ENCODE measurements around the gene TLE6. TPM values are rescaled to one million over a fixed set of nuclear protein-coding genes. Genes with fewer than 3 reads are reported as not detected.

Gene TLE6
- total and polyA plus RNA-seq, 2 of the 13 experiments (the other 11 are each of a cell fraction or from before 2014, with no cell fraction given) = 0.24 to 5.5 TPM

GRCh38 chr19:2950286-2951124 is 26.9 kb upstream of the TLE6 start (continued):
- TF ChIP-seq, protein P1, sequence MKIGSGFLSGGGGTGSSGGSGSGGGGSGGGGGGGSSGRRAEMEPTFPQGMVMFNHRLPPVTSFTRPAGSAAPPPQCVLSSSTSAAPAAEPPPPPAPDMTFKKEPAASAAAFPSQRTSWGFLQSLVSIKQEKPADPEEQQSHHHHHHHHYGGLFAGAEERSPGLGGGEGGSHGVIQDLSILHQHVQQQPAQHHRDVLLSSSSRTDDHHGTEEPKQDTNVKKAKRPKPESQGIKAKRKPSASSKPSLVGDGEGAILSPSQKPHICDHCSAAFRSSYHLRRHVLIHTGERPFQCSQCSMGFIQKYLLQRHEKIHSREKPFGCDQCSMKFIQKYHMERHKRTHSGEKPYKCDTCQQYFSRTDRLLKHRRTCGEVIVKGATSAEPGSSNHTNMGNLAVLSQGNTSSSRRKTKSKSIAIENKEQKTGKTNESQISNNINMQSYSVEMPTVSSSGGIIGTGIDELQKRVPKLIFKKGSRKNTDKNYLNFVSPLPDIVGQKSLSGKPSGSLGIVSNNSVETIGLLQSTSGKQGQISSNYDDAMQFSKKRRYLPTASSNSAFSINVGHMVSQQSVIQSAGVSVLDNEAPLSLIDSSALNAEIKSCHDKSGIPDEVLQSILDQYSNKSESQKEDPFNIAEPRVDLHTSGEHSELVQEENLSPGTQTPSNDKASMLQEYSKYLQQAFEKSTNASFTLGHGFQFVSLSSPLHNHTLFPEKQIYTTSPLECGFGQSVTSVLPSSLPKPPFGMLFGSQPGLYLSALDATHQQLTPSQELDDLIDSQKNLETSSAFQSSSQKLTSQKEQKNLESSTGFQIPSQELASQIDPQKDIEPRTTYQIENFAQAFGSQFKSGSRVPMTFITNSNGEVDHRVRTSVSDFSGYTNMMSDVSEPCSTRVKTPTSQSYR (CRISPR knock-in tag; IDR thresholded peaks at IDR 0.05; ENCODE audit: borderline replicate concordance) = peak; percentile 37; the same call in 1 of the 2 replicates
- TF ChIP-seq ZNF12 (CRISPR knock-in tag; IDR thresholded peaks at IDR 0.05) = no peak
- TF ChIP-seq CREM (IDR thresholded peaks at IDR 0.05) = peak; percentile 87
- 0 out of 2 replicates have a peak, but pooled peaks have one; percentile 27 for TF ChIP-seq CREM (CRISPR knock-in tag; IDR thresholded peaks at IDR 0.05)
- TF ChIP-seq CBX5 (CRISPR knock-in tag; IDR thresholded peaks at IDR 0.05; ENCODE audit: borderline replicate concordance) = 0 out of 2 replicates have a peak, but pooled peaks have one; percentile 59
- TF ChIP-seq ZNF709 (CRISPR knock-in tag; IDR thresholded peaks at IDR 0.05) = no peak
- TF ChIP-seq ZNF501 (CRISPR knock-in tag; IDR thresholded peaks at IDR 0.05) = peak; percentile 94
- TF ChIP-seq TOPORS (CRISPR knock-in tag; IDR thresholded peaks at IDR 0.05) = no peak
- no peak for TF ChIP-seq SNRNP70 (IDR thresholded peaks at IDR 0.05; ENCODE audit: low read depth, low read length)
- TF ChIP-seq ZNF75D (CRISPR knock-in tag; IDR thresholded peaks at IDR 0.05; ENCODE audit: borderline replicate concordance) = no peak
- TF ChIP-seq KDM5B (CRISPR knock-in tag; IDR thresholded peaks at IDR 0.05; ENCODE audit: borderline replicate concordance) = peak; percentile 61; the same call in 1 of the 2 replicates
- TF ChIP-seq, protein P2, sequence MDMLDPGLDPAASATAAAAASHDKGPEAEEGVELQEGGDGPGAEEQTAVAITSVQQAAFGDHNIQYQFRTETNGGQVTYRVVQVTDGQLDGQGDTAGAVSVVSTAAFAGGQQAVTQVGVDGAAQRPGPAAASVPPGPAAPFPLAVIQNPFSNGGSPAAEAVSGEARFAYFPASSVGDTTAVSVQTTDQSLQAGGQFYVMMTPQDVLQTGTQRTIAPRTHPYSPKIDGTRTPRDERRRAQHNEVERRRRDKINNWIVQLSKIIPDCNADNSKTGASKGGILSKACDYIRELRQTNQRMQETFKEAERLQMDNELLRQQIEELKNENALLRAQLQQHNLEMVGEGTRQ (IDR thresholded peaks at IDR 0.05; ENCODE audit: low read depth, low read length) = no peak
- TF ChIP-seq, protein P2 (CRISPR knock-in tag; IDR thresholded peaks at IDR 0.05; ENCODE audit: borderline replicate concordance) = no peak
- TF ChIP-seq ATF1 (CRISPR knock-in tag; IDR thresholded peaks at IDR 0.05) = 0 out of 2 replicates have a peak, but pooled peaks have one; percentile 83
- TF ChIP-seq ZNF234 (CRISPR knock-in tag; conservative IDR thresholded peaks at IDR 0.05) = no peak
- peak; percentile 60; the same call in 1 of the 2 replicates for TF ChIP-seq E2F2 (CRISPR knock-in tag; IDR thresholded peaks at IDR 0.05; ENCODE audit: borderline replicate concordance)
- no peak for TF ChIP-seq TFDP1 (CRISPR knock-in tag; IDR thresholded peaks at IDR 0.05; ENCODE audit: borderline replicate concordance)
- peak; percentile 83; the same call in 1 of the 2 replicates for TF ChIP-seq HES4 (CRISPR knock-in tag; IDR thresholded peaks at IDR 0.05; ENCODE audit: borderline replicate concordance)
- TF ChIP-seq KDM5A (IDR thresholded peaks at IDR 0.05; ENCODE audit: borderline replicate concordance, low read length) = peak; percentile 91
- TF ChIP-seq ZNF550 (CRISPR knock-in tag; IDR thresholded peaks at IDR 0.05; ENCODE audit: borderline replicate concordance) = no peak
- TF ChIP-seq ARNT2 (CRISPR knock-in tag; IDR thresholded peaks at IDR 0.05; ENCODE audit: low read depth) = no peak

All from HepG2 (cell line).